GM12878 (cell line): ENCODE data around the gene GIPC1. TPM values are rescaled to one million over a fixed set of nuclear protein-coding genes. Genes with fewer than 3 reads are reported as not detected.
A peak's percentile ranks its signal among the peaks of the same experiment; 100 is the strongest.

ENCODE experiments used
- ATAC-seq: fragments of 200-7000 bp; cut with Tn5 transposase; 3 replicates; pipeline ENCODE4 v1.9.1; 2020; ENCODE audit warnings: mild to moderate bottlenecking, moderate library complexity
- BruUV-seq: library from RNA; stranded (reverse); fragments of 400-500 nt; replicated peaks from 2 replicates; lab custom pipeline; 2021; lab: Mats Ljungman, UMichigan
- CTCF ChIA-PET: fragments of 300-600 bp; sonication (Branson Sonifier 250); formaldehyde crosslinking; extraction: SDS; loops from one replicate; lab custom pipeline; 2021; ENCODE audit warnings: inconsistent platforms; lab: Yijun Ruan, JAX
- POLR2A ChIA-PET: fragments of 350-600 bp; formaldehyde crosslinking; extraction: SDS; loops from one replicate; lab custom pipeline; 2021; ENCODE audit warnings: inconsistent platforms; lab: Charles Lee
- RAD21 ChIA-PET: fragments of 300-600 bp; sonication (Branson Sonifier 250); formaldehyde crosslinking; loops from one replicate; lab custom pipeline; 2023; ENCODE audit warnings: antibody characterized with exemption; ENCODE audit not compliant: unreplicated experiment; lab: Charles Lee
- SMC1A ChIA-PET: fragments of 300-600 bp; sonication (Branson Sonifier 250); formaldehyde crosslinking; loops from one replicate; lab custom pipeline; 2023; ENCODE audit not compliant: unreplicated experiment, uncharacterized antibody; lab: Charles Lee
- DNase-seq: peaks from one replicate; pipeline ENCODE4 v3.0.0-alpha.2; 2011; ENCODE audit warnings: low read depth, low spot score
- FAIRE-seq: peaks from 3 replicates; lab custom pipeline; 2011; peaks lifted over from hg19 to GRCh38; lab: Jason Lieb, UNC
- H2AFZ ChIP-seq: 2 replicates; pipeline ENCODE4 v1.6.0; 2011; ENCODE audit warnings: low read depth, low read length, control low read depth; ENCODE audit not compliant: control insufficient read depth
- H3K27ac ChIP-seq: 2 replicates; pipeline ENCODE4 v1.5.1; 2011; ENCODE audit warnings: control low read depth; ENCODE audit not compliant: control insufficient read depth, insufficient read depth
- H3K27me3 ChIP-seq, 2 experiments: replicated peaks in 1 of 2; 2 replicates each; pipeline versions ENCODE4 v1.6.0 to v1.6.1; 2011; ENCODE audit warnings: low read length in 1 of 2; ENCODE audit not compliant: control insufficient read depth in 2 of 2, insufficient read depth in 2 of 2
- H3K36me3 ChIP-seq, 2 experiments: 2 replicates each; pipeline ENCODE4 v1.5.1; 2011; ENCODE audit warnings: low read length in 1 of 2; ENCODE audit not compliant: control insufficient read depth in 2 of 2, insufficient read depth in 2 of 2
- H3K4me1 ChIP-seq: 2 replicates; pipeline ENCODE4 v1.6.1; 2011; ENCODE audit warnings: mild to moderate bottlenecking, low read length, moderate library complexity, mixed read lengths; ENCODE audit not compliant: control insufficient read depth, insufficient read depth
- H3K4me2 ChIP-seq: 2 replicates; pipeline ENCODE4 v1.6.0; 2011; ENCODE audit warnings: control low read depth; ENCODE audit not compliant: control insufficient read depth, insufficient read depth
- H3K4me3 ChIP-seq: fragments of 200-600 bp; sonication (generic); 2 replicates; pipeline ENCODE4 v1.5.1; 2016
- H3K79me2 ChIP-seq: 2 replicates; pipeline ENCODE4 v1.6.0; 2011; ENCODE audit warnings: low read length; ENCODE audit not compliant: control insufficient read depth, insufficient read depth
- H3K9ac ChIP-seq: 2 replicates; pipeline ENCODE4 v1.8.0; 2011; ENCODE audit warnings: low read length, control low read depth, mixed read lengths; ENCODE audit not compliant: control insufficient read depth, insufficient read depth
- H3K9me3 ChIP-seq: replicated peaks from 3 replicates; pipeline ENCODE4 v1.5.1; 2011; ENCODE audit warnings: mild to moderate bottlenecking, low read length; ENCODE audit not compliant: control insufficient read depth, insufficient read depth
- H4K20me1 ChIP-seq: 2 replicates; pipeline ENCODE4 v1.6.0; 2011; ENCODE audit not compliant: control insufficient read depth, insufficient read depth
- BACH1 ChIP-seq: fragments of 450-650 bp; IDR thresholded peaks from 2 replicates; pipeline ENCODE4 v1.6.1; 2017; ENCODE audit warnings: mild to moderate bottlenecking, borderline replicate concordance
- CBX3 ChIP-seq: fragments of 200-600 bp; sonication (generic); IDR thresholded peaks from 2 replicates; pipeline ENCODE4 v1.6.1; 2016; ENCODE audit warnings: low read depth, borderline replicate concordance
- ETV6 ChIP-seq, 2 experiments: fragments of 450-650 bp in 1 of 2; IDR thresholded peaks in 1 of 2; conservative IDR thresholded peaks in 1 of 2; 2 replicates each; pipeline ENCODE4 v1.6.1; 2014; ENCODE audit warnings: antibody characterized with exemption in 1 of 2, borderline replicate concordance in 1 of 2, low read depth in 1 of 2, mild to moderate bottlenecking in 1 of 2, moderate library complexity in 1 of 2
- FOXM1 ChIP-seq: IDR thresholded peaks from 2 replicates; pipeline ENCODE4 v1.6.1; 2012; ENCODE audit warnings: low read depth, mild to moderate bottlenecking, inconsistent platforms, low read length, moderate library complexity
- GABPA ChIP-seq: IDR thresholded peaks from 2 replicates; pipeline ENCODE4 v1.6.1; 2014; ENCODE audit warnings: antibody characterized with exemption, low read depth, mild to moderate bottlenecking, inconsistent platforms
- HDGF ChIP-seq: fragments of 450-650 bp; IDR thresholded peaks from 2 replicates; pipeline ENCODE4 v1.6.1; 2016; ENCODE audit warnings: antibody characterized with exemption
- KAT2A ChIP-seq: conservative IDR thresholded peaks from 2 replicates; pipeline ENCODE4 v1.6.1; 2011; ENCODE audit warnings: low read depth, low read length; ENCODE audit not compliant: control insufficient read depth
- KDM1A ChIP-seq: fragments of 200-600 bp; sonication (generic); IDR thresholded peaks from 2 replicates; pipeline ENCODE4 v1.6.1; 2016; ENCODE audit warnings: borderline replicate concordance
- NFXL1 ChIP-seq: fragments of 450-650 bp; IDR thresholded peaks from 2 replicates; pipeline ENCODE4 v1.6.1; 2017; ENCODE audit warnings: antibody characterized with exemption, mild to moderate bottlenecking, borderline replicate concordance
- PML ChIP-seq: IDR thresholded peaks from 2 replicates; pipeline ENCODE4 v1.6.1; 2012; ENCODE audit warnings: low read length, inconsistent platforms
- RBBP5 ChIP-seq: fragments of 200-600 bp; sonication (generic); conservative IDR thresholded peaks from 2 replicates; pipeline ENCODE4 v1.6.1; 2016
- RELA ChIP-seq: fragments of 450-650 bp; IDR thresholded peaks from 2 replicates; pipeline ENCODE4 v1.8.0; 2014; ENCODE audit warnings: borderline replicate concordance; ENCODE audit not compliant: partially characterized antibody
- RUNX3 ChIP-seq: IDR thresholded peaks from 2 replicates; pipeline ENCODE4 v1.6.1; 2012; ENCODE audit warnings: low read length, inconsistent platforms
- STAT1 ChIP-seq: fragments of 450-650 bp; conservative IDR thresholded peaks from 2 replicates; pipeline ENCODE4 v1.6.1; 2014; ENCODE audit warnings: antibody characterized with exemption, mild to moderate bottlenecking
- TCF12 ChIP-seq: IDR thresholded peaks from 2 replicates; pipeline ENCODE4 v1.6.1; 2011; ENCODE audit warnings: low read depth, mild to moderate bottlenecking, low read length
- ZNF384 ChIP-seq: IDR thresholded peaks from 2 replicates; pipeline ENCODE4 v1.6.1; 2012; ENCODE audit warnings: low read depth, mild to moderate bottlenecking, low read length, improper control_type of control experiment, borderline replicate concordance
- ZSCAN29 ChIP-seq: fragments of 450-650 bp; IDR thresholded peaks from 2 replicates; pipeline ENCODE4 v1.6.1; 2017; ENCODE audit warnings: mild to moderate bottlenecking, moderate library complexity
- WGBS: methylation state at CpG from one replicate; pipeline ENCODE4 v1.1.6; 2016; ENCODE audit warnings: low lambda C conversion rate; ENCODE audit not compliant: insufficient replicate concordance, insufficient coverage; ENCODE audit errors: missing lambda C conversion rate; 5-methylcytosine and 5-hydroxymethylcytosine counted together
- in situ Hi-C: fragments of 300-500 bp; cut with MboI; formaldehyde crosslinking; loops from 9 replicates; pipeline ENCODE4 v1.14.3; 2018; ENCODE audit warnings: mixed read lengths
- intact Hi-C: fragments of 100-400 bp; cut with micrococcal nuclease; formaldehyde crosslinking; loops from one replicate; pipeline ENCODE4 v1.14.2; 2022; ENCODE audit not compliant: unreplicated experiment
- polyA plus RNA-seq, 11 experiments: library from polyadenylated mRNA; depleted of rRNA in 4 of 11; unstranded in 6 of 11; stranded (reverse) in 5 of 11; fragments of >200 nt; fragmentation: Nextera tagmentation in 4 of 11; fragmentation: Illumina TruSeq in 1 of 11; extraction: Ambion mirVana in 4 of 11; extraction: Trizol in 1 of 11; gene quantifications; 1 replicate in 1 of 11; 2 replicates in 10 of 11; pipeline versions ENCODE4 v1.2.1 to v1.2.3, GENCODE V29; 2011 to 2016; ENCODE audit warnings: inconsistent platforms in 2 of 11, missing spikeins in 2 of 11, low read depth in 1 of 11
- total RNA-seq, 4 experiments: library from RNA; depleted of rRNA in 3 of 4; stranded (reverse); fragments of >200 nt in 3 of 4; fragmentation: Illumina TruSeq in 1 of 4; extraction: Trizol in 1 of 4; gene quantifications; 2 replicates each; pipeline versions ENCODE4 v1.2.1 to v1.2.3, GENCODE V29; 2013 to 2021
- TF ChIP-seq, protein P1 (sequence below): fragments of 150-350 bp; IDR thresholded peaks from 2 replicates; pipeline ENCODE4 v1.6.1; 2016; ENCODE audit warnings: low read depth, low read length

Gene GIPC1
- total and polyA plus RNA-seq, 10 of the 15 experiments (the other 5 are each of a cell fraction or from before 2014, with no cell fraction given) = 0.47 to 24.1 (median 13.6) TPM

DNA sequence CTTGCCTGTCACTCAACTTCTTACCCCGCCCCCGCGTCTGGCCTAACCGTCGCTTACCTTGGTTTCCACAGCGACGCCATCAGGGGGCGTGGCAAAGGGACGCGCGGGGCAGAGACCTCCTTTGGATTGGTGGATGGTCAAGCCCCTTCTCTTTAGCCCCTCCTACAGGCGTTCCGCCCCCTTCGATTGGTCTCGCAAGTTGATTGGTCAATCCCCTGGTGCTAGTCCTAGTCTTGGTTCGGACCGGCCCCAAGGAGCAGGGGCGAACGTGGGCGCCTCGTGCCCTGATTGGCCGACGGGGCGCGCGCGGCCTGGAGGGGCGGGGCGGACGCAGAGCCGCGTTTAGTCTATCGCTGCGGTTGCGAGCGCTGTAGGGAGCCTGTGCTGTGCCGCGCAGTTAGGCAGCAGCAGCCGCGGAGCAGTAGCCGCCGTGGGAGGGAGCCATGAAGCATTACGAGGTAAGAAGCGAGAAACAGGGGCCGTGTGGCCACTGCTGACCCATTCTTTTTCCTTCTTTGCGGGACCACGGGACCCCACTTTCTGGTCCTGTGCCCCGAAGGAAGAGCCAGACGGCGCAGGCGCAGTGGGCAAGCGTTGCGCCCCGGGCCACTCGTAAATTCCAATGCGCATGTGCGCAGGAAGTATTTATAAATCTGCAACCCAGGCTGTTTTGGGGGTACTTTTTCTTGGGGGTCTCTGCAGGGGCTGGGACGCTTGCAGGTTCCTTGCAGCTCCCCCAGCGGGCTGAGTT, 33.5 kb upstream of the GIPC1 start, which contains the start of gene TECR:
Gene TECR, plus strand, starts transcription at position 341 of the 751 bp plus-strand sequence. Its CDS starts 103 bp downstream, at position 444.
- RAD21 ChIA-PET = no interaction called here
- peak within 1 kb of the TSS; percentile 66 for H3K4me2 ChIP-seq
- peak within 1 kb of the TSS; percentile 79 for H3K4me3 ChIP-seq
- POLR2A ChIA-PET = interaction anchor here (1.3 to 2.1 kb wide), 2 partner anchors 9 to 11 kb away, joined by 3 to 12 read pairs; partner anchors contain the start of gene DNAJB1
- CTCF ChIA-PET = interaction anchor here (1.4 kb wide), 1 partner anchor 12 kb away, joined by 5 read pairs; the partner anchor contains the start of gene DNAJB1
- in situ Hi-C loops (no loop called here), intact Hi-C loops (no loop called here)
- H3K36me3 ChIP-seq = peaks cover 0 to 2% of the 10 kb centered on the region in 2 experiments; a peak in 1 of 4 replicates
- peaks cover 5% of the 10 kb centered on the region; the same call in 1 of the 2 replicates for H3K4me1 ChIP-seq
- H3K27ac ChIP-seq = peak within 1 kb of the TSS; percentile 80
- H3K79me2 ChIP-seq = peaks cover 16% of the 10 kb centered on the region
- ATAC-seq = peak; percentile 99
- BruUV-seq = TSS peak; percentile 84
- SMC1A ChIA-PET = interaction anchor here (1.0 kb wide), 2 partner anchors 9 to 28 kb away, joined by 3 read pairs; no protein-coding TSS in a partner anchor
- peak within 1 kb of the TSS; percentile 99 for H2AFZ ChIP-seq
- H4K20me1 ChIP-seq = no peaks in the 10 kb centered on the region
- no peaks in the 10 kb centered on the region for H3K27me3 ChIP-seq
- H3K9me3 ChIP-seq = no peaks in the 10 kb centered on the region
- peak; percentile 99 for DNase-seq
- WGBS = under 1% methylated on average over 56 of the region's 59 CpGs
- peak; percentile 96 for FAIRE-seq
- H3K9ac ChIP-seq = peak within 1 kb of the TSS; percentile 79
- TF ChIP-seq GABPA (no peak), RBBP5 (no peak), TCF12 (0 out of 2 replicates have a peak, but pooled peaks have one; percentile 42), HDGF (peak; percentile 95), ZNF384 (no peak), STAT1 (peak; percentile 79; the same call in 1 of the 2 replicates), ETV6 (conservative IDR thresholded peaks at IDR 0.05 in 1 of 2, IDR thresholded peaks at IDR 0.05 in 1 of 2; ENCODE audit: borderline replicate concordance in 1 of 2, low read depth in 1 of 2) (no peak), FOXM1 (no peak), ZSCAN29 (no peak), KAT2A (no peak), BACH1 (peak; percentile 66; the same call in 1 of the 2 replicates), PML (peak; percentile 96), NFXL1 (no peak), RELA (no peak), KDM1A (no peak), CBX3 (no peak), RUNX3 (peak; percentile 86)
- TF ChIP-seq, protein P1, sequence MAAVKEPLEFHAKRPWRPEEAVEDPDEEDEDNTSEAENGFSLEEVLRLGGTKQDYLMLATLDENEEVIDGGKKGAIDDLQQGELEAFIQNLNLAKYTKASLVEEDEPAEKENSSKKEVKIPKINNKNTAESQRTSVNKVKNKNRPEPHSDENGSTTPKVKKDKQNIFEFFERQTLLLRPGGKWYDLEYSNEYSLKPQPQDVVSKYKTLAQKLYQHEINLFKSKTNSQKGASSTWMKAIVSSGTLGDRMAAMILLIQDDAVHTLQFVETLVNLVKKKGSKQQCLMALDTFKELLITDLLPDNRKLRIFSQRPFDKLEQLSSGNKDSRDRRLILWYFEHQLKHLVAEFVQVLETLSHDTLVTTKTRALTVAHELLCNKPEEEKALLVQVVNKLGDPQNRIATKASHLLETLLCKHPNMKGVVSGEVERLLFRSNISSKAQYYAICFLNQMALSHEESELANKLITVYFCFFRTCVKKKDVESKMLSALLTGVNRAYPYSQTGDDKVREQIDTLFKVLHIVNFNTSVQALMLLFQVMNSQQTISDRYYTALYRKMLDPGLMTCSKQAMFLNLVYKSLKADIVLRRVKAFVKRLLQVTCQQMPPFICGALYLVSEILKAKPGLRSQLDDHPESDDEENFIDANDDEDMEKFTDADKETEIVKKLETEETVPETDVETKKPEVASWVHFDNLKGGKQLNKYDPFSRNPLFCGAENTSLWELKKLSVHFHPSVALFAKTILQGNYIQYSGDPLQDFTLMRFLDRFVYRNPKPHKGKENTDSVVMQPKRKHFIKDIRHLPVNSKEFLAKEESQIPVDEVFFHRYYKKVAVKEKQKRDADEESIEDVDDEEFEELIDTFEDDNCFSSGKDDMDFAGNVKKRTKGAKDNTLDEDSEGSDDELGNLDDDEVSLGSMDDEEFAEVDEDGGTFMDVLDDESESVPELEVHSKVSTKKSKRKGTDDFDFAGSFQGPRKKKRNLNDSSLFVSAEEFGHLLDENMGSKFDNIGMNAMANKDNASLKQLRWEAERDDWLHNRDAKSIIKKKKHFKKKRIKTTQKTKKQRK = no peak
